Common myeloid progenitor, CD34-positive (primary cell): ENCODE data around the gene NT5C2.

Experiments
- CTCF ChIA-PET: fragments of 350-600 bp; sonication (Branson Sonifier 250); formaldehyde crosslinking; loops from one replicate; lab custom pipeline; 2021; ENCODE audit warnings: antibody characterized with exemption; lab: Charles Lee
- POLR2A ChIA-PET: fragments of 350-600 bp; sonication (Branson Sonifier 250); formaldehyde crosslinking; loops from one replicate; lab custom pipeline; 2021; ENCODE audit warnings: antibody characterized with exemption; lab: Charles Lee
- DNase-seq, 3 donors: peaks; one replicate each; pipeline versions ENCODE4 v3.0.0 to v3.0.0-alpha.2; 2013
- H3K27ac ChIP-seq, 2 experiments: 1 replicate in 1 of 2; 2 replicates in 1 of 2; pipeline ENCODE4 v1.7.0; 2013; ENCODE audit warnings: inconsistent platforms in 2 of 2, low read length in 2 of 2, mild to moderate bottlenecking in 2 of 2, low read depth in 1 of 2, moderate library complexity in 1 of 2; ENCODE audit not compliant: severe bottlenecking in 2 of 2, insufficient read depth in 1 of 2, poor library complexity in 1 of 2
- H3K27me3 ChIP-seq, 5 experiments: replicated peaks in 2 of 5; 1 replicate in 3 of 5; 2 replicates in 2 of 5; pipeline versions ENCODE4 v1.6.1 to v1.7.0; 2013; ENCODE audit warnings: low read length in 4 of 5, mild to moderate bottlenecking in 2 of 5, moderate library complexity in 2 of 5, inconsistent platforms in 1 of 5; ENCODE audit not compliant: insufficient read depth in 5 of 5, control insufficient read depth in 4 of 5
- H3K36me3 ChIP-seq, 4 experiments: 1 replicate in 2 of 4; 2 replicates in 2 of 4; pipeline versions ENCODE4 v1.6.1 to v1.7.0; 2013; ENCODE audit warnings: low read length in 3 of 4, control low read depth in 1 of 4, mild to moderate bottlenecking in 1 of 4; ENCODE audit not compliant: control insufficient read depth in 4 of 4, insufficient read depth in 4 of 4
- H3K4me1 ChIP-seq, 4 experiments: 1 replicate in 3 of 4; 2 replicates in 1 of 4; pipeline versions ENCODE4 v1.6.1 to v1.7.1; 2013; ENCODE audit warnings: low read length in 3 of 4, mild to moderate bottlenecking in 3 of 4, control low read depth in 1 of 4, inconsistent platforms in 1 of 4, moderate library complexity in 1 of 4; ENCODE audit not compliant: control insufficient read depth in 4 of 4, insufficient read depth in 4 of 4; ENCODE audit errors: control extremely low read depth in 1 of 4
- H3K4me3 ChIP-seq, 7 experiments: 1 replicate in 4 of 7; 2 replicates in 3 of 7; pipeline versions ENCODE4 v1.5.1 to v1.7.0; 2013; ENCODE audit warnings: mild to moderate bottlenecking in 7 of 7, low read length in 6 of 7, moderate library complexity in 6 of 7, inconsistent platforms in 2 of 7, low read depth in 2 of 7, control low read depth in 1 of 7; ENCODE audit not compliant: insufficient read depth in 4 of 7, control insufficient read depth in 1 of 7; ENCODE audit errors: extremely low read depth in 1 of 7
- H3K9me3 ChIP-seq, 5 experiments: 1 replicate in 4 of 5; 2 replicates in 1 of 5; pipeline versions ENCODE4 v1.6.1 to v1.7.1; 2013; ENCODE audit warnings: low read length in 4 of 5, mild to moderate bottlenecking in 2 of 5, inconsistent platforms in 1 of 5, low read depth in 1 of 5, moderate library complexity in 1 of 5; ENCODE audit not compliant: control insufficient read depth in 4 of 5, insufficient read depth in 2 of 5; ENCODE audit errors: control extremely low read depth in 1 of 5
- WGBS: methylation state at CpG from one replicate; pipeline ENCODE4 v1.1.5; 2013; ENCODE audit not compliant: insufficient coverage; 5-methylcytosine and 5-hydroxymethylcytosine counted together

Gene NT5C2

DNA sequence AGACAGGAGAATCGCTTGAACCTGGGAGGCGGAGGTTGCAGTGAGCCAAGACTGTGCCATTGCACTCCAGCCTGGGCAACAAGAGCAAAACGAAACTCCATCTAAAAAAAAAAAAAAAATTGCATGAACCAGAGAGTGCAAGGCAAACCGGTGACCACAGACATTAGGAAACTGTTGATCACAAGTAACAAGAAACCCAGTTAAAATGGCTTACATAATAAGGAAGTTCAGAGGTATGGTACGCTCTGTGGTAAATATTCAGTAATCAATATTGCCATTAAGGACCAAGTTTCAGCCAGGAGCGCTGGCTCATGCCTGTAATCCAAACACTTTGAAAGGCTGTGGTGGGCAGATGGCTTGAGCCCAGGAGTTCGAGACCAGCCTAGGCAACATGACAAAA, 9.2 kb upstream of the NT5C2 start:
- ChIA-PET CTCF (no interaction called here), POLR2A (interaction anchor here (0.6 kb wide), 1 partner anchor 58 kb away, joined by 3 read pairs; no protein-coding TSS in a partner anchor)
- WGBS, result 50% methylated on average over 2 of the region's 7 CpGs

DNA sequence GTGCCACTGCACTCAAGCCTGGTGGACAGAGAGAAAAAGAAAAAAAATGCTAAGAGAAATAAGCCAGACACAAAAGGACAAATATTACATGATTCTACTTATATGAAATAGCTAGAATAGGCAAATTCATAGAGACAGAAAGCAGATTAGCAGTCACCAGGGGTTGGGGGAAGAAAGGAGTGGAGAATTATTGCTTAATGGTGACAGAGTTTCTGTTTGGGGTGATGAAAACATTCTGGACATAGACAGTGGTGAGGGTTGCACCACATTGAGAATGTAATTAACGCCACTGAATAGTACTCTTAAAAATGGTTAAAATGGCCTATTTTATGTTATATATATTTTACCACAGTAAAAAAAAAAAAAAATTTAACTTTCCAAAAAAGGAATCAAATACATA, 6.4 kb upstream of the NT5C2 start:
- no CpG with 5 or more reads among the region's 1 CpG for WGBS
- H3K27ac ChIP-seq, result no peak overlapping the region
- no peak for DNase-seq
- no peaks in the 10 kb centered on the region for H3K27me3 ChIP-seq
- ChIA-PET CTCF (no interaction called here), POLR2A (no interaction called here)
- H3K4me3 ChIP-seq, result no peak overlapping the region
- H3K4me1 ChIP-seq, result peaks cover 11 to 44% (median 24%) of the 10 kb centered on the region in 4 experiments
- no peaks in the 10 kb centered on the region for H3K9me3 ChIP-seq
- H3K36me3 ChIP-seq, result no peaks in the 10 kb centered on the region

More for the DNA sequence above, 9.2 kb upstream of the NT5C2 start:
- peaks cover 7 to 33% (median 16%) of the 10 kb centered on the region in 4 experiments for H3K4me1 ChIP-seq
- H3K27me3 ChIP-seq, result no peaks in the 10 kb centered on the region
- DNase-seq, result peak; percentile 38 to 82 (median 76)
- peak overlapping the region in 1 of 7 experiments; percentile 14 for H3K4me3 ChIP-seq
- no peaks in the 10 kb centered on the region for H3K9me3 ChIP-seq
- H3K27ac ChIP-seq, result no peak overlapping the region
- H3K36me3 ChIP-seq, result no peaks in the 10 kb centered on the region

DNA sequence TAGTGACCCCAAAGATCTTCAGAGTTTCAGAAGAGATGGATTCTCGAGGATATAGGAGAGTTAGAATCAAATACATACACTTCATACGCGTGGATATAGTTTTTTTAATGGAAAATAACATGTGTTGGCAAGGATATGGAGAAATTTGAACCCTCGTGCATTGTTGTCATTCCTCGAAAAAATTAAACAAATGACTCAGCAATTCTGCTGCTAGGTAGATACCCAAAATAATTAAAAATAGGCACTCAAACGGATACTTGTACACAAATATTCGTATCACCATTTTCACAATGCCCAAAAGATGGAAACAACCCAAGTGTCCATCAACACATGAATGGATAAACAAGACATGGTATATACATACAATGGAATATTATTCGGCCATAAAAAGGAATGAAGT, 5.6 kb upstream of the NT5C2 start:
- H3K9me3 ChIP-seq, result no peaks in the 10 kb centered on the region
- H3K4me1 ChIP-seq, result peaks cover 13 to 52% (median 31%) of the 10 kb centered on the region in 4 experiments
- CTCF ChIA-PET, result interaction anchor here (1.8 kb wide), 1 partner anchor 46 kb away, joined by 6 read pairs; no protein-coding TSS in a partner anchor
- H3K27ac ChIP-seq, result no peak overlapping the region
- H3K27me3 ChIP-seq, result no peaks in the 10 kb centered on the region
- H3K36me3 ChIP-seq, result no peaks in the 10 kb centered on the region
- POLR2A ChIA-PET, result no interaction called here
- no peak for DNase-seq
- H3K4me3 ChIP-seq, result no peak overlapping the region
- no CpG with 5 or more reads among the region's 8 CpGs for WGBS

DNA sequence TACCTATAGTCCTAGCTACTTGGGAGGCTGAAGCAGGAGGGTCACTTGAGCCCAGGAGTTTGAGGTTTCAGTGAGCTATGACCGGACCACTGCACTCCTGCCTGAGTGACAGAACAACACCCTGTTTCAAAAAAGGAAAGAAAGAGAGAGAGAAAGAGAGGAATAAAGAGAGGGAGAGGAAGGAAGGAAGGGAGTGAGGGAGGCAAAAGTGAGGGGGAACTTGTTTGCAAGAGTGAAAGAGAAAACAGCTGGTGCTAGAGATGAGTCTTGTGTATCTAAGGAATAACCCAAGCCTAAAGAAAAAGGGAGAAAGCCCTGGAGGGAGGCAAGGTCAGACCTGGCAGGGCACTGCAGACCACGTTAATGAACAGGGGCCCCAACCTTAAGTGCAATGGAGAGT, 4.8 kb upstream of the NT5C2 start:
- H3K27ac ChIP-seq, result peak overlapping the region in 1 of 2 experiments; percentile 72
- H3K4me3 ChIP-seq, result peak overlapping the region in 1 of 7 experiments; percentile 11
- H3K9me3 ChIP-seq, result no peaks in the 10 kb centered on the region
- CTCF ChIA-PET, result interaction anchor here (1.6 to 2.3 kb wide), 4 partner anchors 11 to 46 kb away, joined by 3 to 10 read pairs (median 5); no protein-coding TSS in a partner anchor
- H3K4me1 ChIP-seq, result peaks cover 16 to 53% (median 35%) of the 10 kb centered on the region in 4 experiments
- no peaks in the 10 kb centered on the region for H3K36me3 ChIP-seq
- H3K27me3 ChIP-seq, result no peaks in the 10 kb centered on the region
- POLR2A ChIA-PET, result interaction anchor here (0.6 kb wide), 1 partner anchor 16 kb away, joined by 3 read pairs; no protein-coding TSS in a partner anchor
- 20% methylated on average over 1 of the region's 2 CpGs for WGBS
- no peak for DNase-seq

DNA sequence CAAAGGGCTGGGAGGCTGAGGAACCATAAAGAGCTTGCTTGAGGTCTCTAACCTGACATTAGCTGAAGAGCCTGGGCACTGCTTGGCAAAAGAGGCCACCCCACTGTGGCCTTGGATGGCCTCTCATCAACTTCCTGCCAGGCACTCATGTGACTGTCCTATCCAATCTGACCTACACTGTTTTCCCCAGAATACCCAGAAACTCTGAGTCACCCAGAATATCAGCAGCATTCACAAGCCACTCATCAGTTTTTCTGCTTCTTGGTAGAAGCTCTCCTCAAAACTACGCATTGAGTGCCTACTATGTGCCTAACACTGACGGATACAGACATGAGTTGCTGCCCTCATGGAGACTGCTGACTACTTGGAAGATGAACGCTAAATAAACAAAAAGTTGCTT, 4.1 kb upstream of the NT5C2 start:
- DNase-seq, result peak; percentile 48 to 88 (median 78)
- CTCF ChIA-PET, result interaction anchor here (0.6 to 2.4 kb wide), 6 partner anchors 11 to 88 kb away, joined by 3 to 10 read pairs (median 5); no protein-coding TSS in a partner anchor
- H3K27me3 ChIP-seq, result no peaks in the 10 kb centered on the region

DNA sequence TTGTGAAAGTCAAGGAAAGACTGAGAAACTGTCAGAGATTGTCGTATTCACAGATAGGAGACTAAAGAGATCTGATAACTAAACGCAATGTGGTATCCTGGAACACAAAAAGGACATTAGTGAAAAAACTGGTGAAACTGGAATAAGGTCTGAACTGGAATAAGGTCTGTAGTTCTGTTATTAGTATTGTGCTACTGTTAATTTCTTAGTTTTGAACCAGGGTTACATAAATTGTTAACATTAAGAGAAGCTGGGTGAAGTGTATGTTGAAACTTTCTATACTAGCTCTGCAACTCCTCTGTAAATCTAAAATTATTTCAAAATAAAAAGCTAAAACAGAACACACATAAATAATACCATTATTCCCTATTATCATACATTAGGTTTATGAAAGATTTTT, 3.4 kb upstream of the NT5C2 start:
- ChIA-PET POLR2A (no interaction called here), CTCF (interaction anchor here (1.6 to 2.4 kb wide), 5 partner anchors 10 to 48 kb away, joined by 3 to 10 read pairs (median 6); no protein-coding TSS in a partner anchor)
- no peak for DNase-seq
- Histone ChIP-seq H3K27ac (peak overlapping the region in 1 of 2 experiments; percentile 72), H3K36me3 (peaks cover 0 to 2% (median 0%) of the 10 kb centered on the region in 4 experiments), H3K4me3 (no peak overlapping the region), H3K27me3 (no peaks in the 10 kb centered on the region), H3K9me3 (no peaks in the 10 kb centered on the region), H3K4me1 (peaks cover 21 to 52% (median 33%) of the 10 kb centered on the region in 4 experiments)
- WGBS, result 84% methylated on average over 2 of the region's 2 CpGs

More for the DNA sequence above, 4.1 kb upstream of the NT5C2 start:
- POLR2A ChIA-PET, result no interaction called here
- no peaks in the 10 kb centered on the region for H3K36me3 ChIP-seq
- 50% methylated on average over 3 of the region's 3 CpGs for WGBS
- peaks cover 16 to 46% (median 32%) of the 10 kb centered on the region in 4 experiments for H3K4me1 ChIP-seq
- no peaks in the 10 kb centered on the region for H3K9me3 ChIP-seq
- peak overlapping the region in 1 of 2 experiments; percentile 72 for H3K27ac ChIP-seq
- H3K4me3 ChIP-seq, result peak overlapping the region in 3 of 7 experiments; percentile 22 to 48 (median 36)
